ENCODE results near the gene MX1.

The MX1 gene

DNA sequence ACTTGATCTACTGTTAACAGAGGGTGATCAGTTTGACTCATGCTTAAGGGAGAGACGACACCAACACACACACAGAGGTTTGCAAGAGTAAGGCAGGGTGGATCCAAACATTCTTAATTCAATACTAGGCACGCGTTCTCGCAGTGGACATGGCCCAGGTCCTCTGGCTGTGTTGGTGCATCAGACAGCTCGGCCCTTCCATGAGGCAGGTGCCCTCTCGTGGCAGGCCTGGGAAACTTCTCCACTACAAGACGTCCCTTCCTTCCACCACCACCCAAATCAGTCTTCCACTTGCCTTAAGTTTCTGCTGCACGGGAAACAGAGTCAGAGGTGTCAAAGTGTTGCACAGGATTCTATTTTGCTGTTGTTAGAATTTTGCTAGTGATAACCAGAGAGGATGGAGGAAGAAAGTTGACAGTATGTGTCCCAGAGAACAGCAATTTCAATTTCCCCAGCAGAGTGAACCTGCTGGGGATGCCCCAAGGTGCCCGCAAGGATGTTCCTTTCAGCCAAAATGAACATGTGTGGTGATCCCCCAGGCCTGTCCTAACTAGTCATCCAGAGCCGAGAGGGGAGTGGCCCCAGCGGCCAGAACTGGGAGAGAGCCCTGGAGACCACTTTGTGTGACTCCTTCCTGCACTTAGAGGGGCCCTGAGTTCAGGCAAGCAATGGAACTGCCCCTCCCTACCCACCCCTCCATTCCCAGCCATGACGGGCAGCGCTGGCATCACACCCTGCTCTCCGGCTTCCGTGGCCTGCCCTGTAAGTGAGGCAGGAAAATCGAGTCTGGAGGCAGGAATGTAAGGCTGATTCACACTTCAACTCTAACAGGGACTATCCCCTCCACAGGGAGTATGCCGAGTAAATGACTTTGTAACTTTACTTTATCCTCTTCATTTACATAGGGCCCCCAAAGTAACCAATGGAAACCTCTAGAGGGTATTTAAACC, 34.8 kb downstream of the MX1 start:
- TF ChIP-seq, protein P1, sequence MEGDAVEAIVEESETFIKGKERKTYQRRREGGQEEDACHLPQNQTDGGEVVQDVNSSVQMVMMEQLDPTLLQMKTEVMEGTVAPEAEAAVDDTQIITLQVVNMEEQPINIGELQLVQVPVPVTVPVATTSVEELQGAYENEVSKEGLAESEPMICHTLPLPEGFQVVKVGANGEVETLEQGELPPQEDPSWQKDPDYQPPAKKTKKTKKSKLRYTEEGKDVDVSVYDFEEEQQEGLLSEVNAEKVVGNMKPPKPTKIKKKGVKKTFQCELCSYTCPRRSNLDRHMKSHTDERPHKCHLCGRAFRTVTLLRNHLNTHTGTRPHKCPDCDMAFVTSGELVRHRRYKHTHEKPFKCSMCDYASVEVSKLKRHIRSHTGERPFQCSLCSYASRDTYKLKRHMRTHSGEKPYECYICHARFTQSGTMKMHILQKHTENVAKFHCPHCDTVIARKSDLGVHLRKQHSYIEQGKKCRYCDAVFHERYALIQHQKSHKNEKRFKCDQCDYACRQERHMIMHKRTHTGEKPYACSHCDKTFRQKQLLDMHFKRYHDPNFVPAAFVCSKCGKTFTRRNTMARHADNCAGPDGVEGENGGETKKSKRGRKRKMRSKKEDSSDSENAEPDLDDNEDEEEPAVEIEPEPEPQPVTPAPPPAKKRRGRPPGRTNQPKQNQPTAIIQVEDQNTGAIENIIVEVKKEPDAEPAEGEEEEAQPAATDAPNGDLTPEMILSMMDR (IDR thresholded peaks at IDR 0.05; ENCODE audit: poor library complexity, severe bottlenecking): peak; percentile 79
- H3K36me3 ChIP-seq (ENCODE audit: low read depth): no peaks in the 10 kb centered on the region
- H3K4me1 ChIP-seq (ENCODE audit: insufficient read depth, poor library complexity, severe bottlenecking): no peaks in the 10 kb centered on the region
- H3K9me3 ChIP-seq (ENCODE audit: severe bottlenecking): no peaks in the 10 kb centered on the region
- H3K27ac ChIP-seq (ENCODE audit: poor library complexity, severe bottlenecking): no peak overlapping the region
- H3K27me3 ChIP-seq (ENCODE audit: insufficient read depth, poor library complexity, severe bottlenecking): no peaks in the 10 kb centered on the region
- DNase-seq (ENCODE audit: low spot score): no peak
- H3K4me3 ChIP-seq (ENCODE audit: severe bottlenecking): no peak overlapping the region
- ATAC-seq (ENCODE audit: low read depth): peak; percentile 90

DNA sequence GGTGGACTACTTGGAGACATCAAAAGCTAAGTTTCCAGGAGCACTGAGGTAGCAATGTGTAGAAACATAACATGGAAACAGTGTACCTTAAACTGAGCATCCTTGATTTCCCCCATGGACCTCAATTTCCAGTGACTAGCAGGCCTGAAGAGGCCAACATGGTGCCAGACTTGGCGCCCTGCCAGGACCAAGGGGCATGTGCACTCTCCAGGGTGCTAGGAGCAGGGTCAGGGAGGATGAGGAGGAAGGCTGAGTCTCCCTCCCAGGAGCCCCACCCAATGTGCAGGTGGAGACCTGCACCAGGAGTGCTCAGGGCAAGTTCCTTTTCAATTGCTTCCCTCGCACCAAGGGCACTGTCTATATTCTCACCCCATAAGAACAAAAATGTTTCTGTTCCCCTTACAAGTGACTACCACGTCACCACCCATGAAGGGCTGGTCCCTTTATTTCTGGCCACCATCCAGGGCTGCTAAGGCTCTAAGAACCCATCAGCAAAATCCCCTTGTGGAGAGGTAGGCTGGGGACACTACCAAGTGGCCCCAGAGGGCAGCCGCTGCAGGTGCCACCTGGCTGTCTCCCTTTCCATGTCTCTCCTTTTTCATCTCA, 39.2 kb downstream of the MX1 start:
- TF ChIP-seq, protein P1 (IDR thresholded peaks at IDR 0.05; ENCODE audit: poor library complexity, severe bottlenecking): no peak
- H3K4me1 ChIP-seq (ENCODE audit: insufficient read depth, poor library complexity, severe bottlenecking): peaks cover 8% of the 10 kb centered on the region

DNA sequence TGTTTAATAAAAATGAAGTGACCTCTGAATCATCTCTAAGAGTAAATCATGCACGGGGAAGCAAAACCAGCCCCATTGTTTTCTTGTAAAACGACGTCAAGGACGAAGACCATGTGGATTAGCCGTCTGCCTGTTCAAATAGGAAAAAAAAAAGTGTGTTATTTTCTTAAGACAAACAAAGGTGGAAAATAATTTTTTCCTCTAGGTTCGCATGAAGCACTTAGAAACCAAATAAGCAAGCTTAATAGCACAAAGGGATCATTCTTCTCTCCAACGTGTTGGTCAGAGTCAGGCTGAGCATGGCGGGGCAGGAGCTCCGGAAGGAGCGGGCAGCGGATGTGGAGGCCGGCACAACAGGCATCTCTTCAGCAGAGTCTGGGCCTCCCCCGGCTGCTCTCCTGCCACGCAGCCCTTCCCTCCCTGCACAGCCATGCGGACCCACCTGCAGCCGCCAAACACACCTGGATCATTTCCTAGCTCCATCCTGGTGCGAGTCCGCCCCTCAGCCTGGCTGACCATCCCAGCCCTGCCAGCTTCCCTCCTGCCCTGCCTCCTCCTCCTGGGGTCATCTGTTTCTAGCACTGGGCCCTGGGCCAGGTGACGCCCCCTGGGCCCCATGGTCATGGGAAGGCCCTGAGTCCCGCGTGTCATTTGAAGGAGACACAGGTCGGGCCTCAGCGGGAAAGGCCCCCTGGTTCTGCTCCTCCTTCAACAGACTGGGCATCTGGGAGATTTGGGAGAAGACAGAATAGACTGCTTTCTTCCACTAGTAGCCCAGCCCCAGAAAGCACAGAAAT, 40.2 kb downstream of the MX1 start:
- Histone ChIP-seq H3K4me3 (ENCODE audit: severe bottlenecking) (no peak overlapping the region), H3K36me3 (ENCODE audit: low read depth) (no peaks in the 10 kb centered on the region), H3K27ac (ENCODE audit: poor library complexity, severe bottlenecking) (no peak overlapping the region), H3K27me3 (ENCODE audit: insufficient read depth, poor library complexity, severe bottlenecking) (no peaks in the 10 kb centered on the region), H3K9me3 (ENCODE audit: severe bottlenecking) (no peaks in the 10 kb centered on the region), H3K4me1 (ENCODE audit: insufficient read depth, poor library complexity, severe bottlenecking) (peaks cover 8% of the 10 kb centered on the region)
- ATAC-seq (ENCODE audit: low read depth) (no peak), DNase-seq (ENCODE audit: low spot score) (no peak)
- TF ChIP-seq, protein P1 (IDR thresholded peaks at IDR 0.05; ENCODE audit: poor library complexity, severe bottlenecking): no peak

More for the DNA sequence above, 39.2 kb downstream of the MX1 start:
- H3K9me3 ChIP-seq (ENCODE audit: severe bottlenecking): no peaks in the 10 kb centered on the region
- no peaks in the 10 kb centered on the region for H3K27me3 ChIP-seq (ENCODE audit: insufficient read depth, poor library complexity, severe bottlenecking)
- ATAC-seq (ENCODE audit: low read depth) (no peak), DNase-seq (ENCODE audit: low spot score) (no peak)
- no peak overlapping the region for H3K4me3 ChIP-seq (ENCODE audit: severe bottlenecking)
- H3K27ac ChIP-seq (ENCODE audit: poor library complexity, severe bottlenecking): no peak overlapping the region
- no peaks in the 10 kb centered on the region for H3K36me3 ChIP-seq (ENCODE audit: low read depth)

DNA sequence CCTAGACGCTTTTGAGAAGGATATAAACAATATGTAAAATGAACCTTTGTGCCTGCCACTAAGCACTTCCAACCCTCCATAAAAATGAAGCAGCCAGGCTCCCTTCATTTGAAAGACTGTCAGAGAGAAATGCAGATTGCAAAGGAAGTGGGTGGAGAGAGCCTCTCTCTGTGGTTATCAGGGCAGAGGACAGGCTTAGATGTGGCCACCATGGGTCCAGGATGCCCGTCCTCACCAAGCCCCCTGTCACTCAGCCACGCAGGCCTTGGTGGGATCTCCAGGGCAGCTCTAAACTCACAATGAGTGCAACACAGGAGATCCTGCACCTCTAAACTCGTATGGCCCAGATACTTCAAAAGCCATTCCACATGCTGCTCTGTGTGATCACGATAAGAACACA, 44.0 kb downstream of the MX1 start:
- peaks cover 8% of the 10 kb centered on the region for H3K4me1 ChIP-seq (ENCODE audit: insufficient read depth, poor library complexity, severe bottlenecking)
- no peaks in the 10 kb centered on the region for H3K27me3 ChIP-seq (ENCODE audit: insufficient read depth, poor library complexity, severe bottlenecking)
- H3K36me3 ChIP-seq (ENCODE audit: low read depth): no peaks in the 10 kb centered on the region
- no peak overlapping the region for H3K4me3 ChIP-seq (ENCODE audit: severe bottlenecking)
- DNase-seq (ENCODE audit: low spot score) (no peak), ATAC-seq (ENCODE audit: low read depth) (no peak)
- TF ChIP-seq, protein P1 (IDR thresholded peaks at IDR 0.05; ENCODE audit: poor library complexity, severe bottlenecking): no peak
- H3K9me3 ChIP-seq (ENCODE audit: severe bottlenecking): no peaks in the 10 kb centered on the region
- no peak overlapping the region for H3K27ac ChIP-seq (ENCODE audit: poor library complexity, severe bottlenecking)

All from RWPE2 (cell line).